Stimulated activated CD4-positive, alpha-beta T cell treated with anti-CD3 and anti-CD28 coated beads, TNF-alpha, amount 100 ng/mL, for 24 hours (primary cell): Measurements from ENCODE around the gene SMIM44.

Source experiments
- DNase-seq, 3 experiments: peaks; one replicate each; pipeline ENCODE4 v3.0.0-alpha.2; 2020; ENCODE audit warnings: low read depth in 3 of 3

Gene SMIM44

DNA sequence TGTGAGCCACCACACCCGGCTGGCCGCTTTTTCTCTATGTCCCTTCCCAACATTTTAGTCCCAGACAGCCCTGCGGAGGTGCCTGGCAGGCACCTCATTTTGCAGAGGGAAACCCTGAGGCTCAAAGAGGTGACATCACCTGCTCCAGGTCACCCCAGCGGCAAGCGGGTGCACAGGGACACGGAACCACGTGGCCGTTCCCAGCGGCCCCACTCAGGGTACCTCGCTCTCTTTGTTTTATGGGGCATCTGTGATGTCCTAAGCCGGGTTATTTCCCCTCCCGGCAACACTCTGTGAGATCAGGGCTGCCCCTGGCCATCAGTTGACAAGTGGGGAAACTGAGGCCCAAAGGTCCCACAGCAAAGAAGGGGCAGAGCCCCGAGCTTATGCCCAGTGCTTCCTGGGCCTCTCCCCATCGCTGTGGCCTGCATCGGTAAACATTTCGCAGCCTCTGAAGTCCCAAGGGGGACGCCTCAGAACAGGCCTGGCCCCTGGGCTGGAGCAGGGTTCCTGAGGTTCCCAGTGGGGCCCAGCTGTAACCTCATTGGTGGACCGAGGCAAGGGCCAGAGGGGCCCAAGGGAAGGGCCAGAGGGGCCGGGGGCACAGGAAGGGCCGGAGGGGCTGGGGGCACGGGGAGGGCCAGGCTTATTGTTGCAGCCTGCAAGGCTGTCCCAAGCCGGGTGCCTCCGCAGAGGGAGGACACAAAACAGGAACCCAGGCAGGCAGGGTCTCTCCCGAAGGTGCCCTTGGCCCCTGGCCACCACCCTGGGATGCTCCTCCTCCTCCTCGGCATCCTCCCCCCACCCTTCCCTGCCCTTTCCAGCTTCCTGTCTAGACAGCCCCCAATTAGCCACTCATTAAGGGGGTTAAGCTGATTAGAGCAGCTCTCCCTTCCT, 41.9 kb downstream of the SMIM44 start:
- no peak for DNase-seq

DNA sequence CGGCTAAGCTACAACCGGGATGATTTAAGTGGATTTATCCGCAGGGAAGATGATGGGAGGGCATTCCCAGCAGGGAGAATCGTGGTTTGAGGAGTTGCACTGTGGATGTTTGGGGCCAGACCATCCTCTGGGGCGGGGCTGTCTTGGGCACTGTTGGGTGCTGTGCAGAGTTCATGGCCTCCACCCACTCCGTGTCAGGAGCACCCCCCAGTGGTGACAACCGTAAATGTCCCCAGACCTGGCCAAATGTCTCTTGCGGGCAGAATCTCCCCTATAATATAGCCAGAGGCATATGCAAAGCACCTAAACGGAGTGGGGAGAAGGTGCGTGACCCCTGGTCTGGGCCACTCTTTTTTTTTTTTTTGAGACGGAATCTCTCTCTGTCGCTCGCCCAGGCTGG, 43.2 kb downstream of the SMIM44 start:
- peak; percentile 14 to 50 (median 22) for DNase-seq

DNA sequence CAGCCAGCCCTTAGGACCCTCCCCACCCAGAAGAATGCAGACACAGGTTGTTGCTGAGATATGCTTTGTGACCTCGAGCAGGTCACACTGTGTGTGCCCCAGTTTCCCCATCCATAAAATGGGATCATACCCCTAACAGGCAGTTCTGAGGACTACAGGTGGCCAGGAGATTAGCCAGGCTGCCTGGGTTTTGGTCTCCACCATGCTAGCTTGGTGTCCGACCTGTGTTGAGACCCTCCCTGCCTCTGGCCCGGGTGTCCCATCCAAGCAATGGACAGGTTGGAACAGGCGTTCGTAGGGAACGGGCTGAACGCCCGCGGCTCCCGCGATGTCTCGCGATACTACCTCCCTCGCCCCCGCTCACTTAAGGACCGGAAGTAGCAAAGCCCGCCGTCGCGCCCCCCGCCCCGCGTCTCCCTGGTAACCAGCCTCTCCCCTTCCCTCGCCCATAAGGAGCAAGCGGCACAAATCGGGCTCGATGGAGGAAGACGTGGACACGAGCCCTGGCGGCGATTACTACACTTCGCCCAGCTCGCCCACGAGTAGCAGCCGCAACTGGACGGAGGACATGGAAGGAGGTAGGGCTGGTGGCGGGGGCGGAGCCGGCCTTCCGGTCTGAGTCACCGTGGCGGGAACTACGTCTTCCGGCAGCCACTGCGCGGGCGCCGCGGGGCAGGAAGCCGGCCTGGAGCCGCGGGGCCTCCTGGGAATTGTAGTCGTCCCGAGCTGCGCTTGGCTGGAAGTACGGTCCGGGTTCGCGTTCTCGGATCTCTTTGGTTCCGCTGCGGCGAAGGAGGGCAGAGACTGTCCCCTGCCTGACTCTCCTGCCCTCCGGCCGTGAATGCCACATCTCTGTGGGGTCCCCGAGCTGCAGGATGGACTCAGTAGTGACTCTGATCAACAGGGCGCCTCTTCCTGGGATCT, 48.3 kb downstream of the SMIM44 start:
- DNase-seq = peak; percentile 90 to 96 (median 92)

DNA sequence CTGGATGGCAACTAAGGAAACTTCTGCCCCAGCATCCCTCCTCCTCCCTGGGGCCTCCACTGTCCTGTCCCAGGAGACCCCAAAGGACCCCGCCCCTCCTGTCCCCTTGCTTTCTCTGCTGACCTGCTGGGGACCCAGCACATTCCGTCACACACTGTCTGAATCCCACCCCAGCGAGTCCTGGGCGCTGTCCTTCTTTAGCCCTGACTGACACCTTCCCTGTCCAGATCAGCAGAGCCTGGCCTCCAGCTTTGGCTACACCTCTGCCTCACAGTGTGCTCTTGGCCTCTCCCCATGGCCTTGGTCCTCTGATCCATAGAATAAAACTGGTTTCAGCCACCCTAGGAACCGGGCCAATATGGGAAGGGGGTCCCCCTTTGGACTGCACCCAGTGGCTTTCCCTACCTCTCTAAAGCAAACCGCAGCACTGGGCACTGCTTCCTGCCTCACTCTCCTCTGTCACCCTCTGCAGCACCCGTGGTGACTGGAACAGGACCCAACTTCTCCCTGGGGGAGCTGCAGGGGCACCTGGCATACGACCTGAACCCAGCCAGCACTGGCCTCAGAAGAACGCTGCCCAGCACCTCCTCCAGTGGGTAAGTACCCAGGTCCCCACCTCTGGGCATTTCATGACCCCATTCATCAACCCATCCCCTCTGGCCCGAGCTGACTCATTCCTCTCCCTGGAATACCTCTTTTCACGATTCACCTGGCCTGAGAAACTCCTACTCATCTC, 49.3 kb downstream of the SMIM44 start:
- DNase-seq = no peak

DNA sequence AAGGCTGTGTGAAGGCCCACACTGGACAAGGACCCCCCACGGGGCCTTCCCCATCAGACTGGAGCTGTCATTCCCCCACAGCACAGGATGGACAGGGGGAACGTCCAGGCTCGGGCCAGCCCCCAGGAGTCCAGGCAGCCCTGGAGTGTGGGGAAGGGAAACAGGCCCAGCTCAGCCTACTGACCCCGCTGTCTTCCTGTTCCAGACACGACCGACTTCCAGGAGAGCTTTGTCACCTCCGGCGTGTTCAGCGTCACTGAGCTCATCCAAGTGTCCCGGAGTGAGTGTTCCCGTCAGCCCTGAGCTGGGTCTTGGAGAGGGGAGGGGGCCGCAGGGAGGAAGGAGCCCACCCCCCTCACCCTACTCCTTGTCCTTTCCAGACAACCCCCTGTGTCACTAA, 49.9 kb downstream of the SMIM44 start:
- no peak for DNase-seq
